Neural cell (in vitro differentiated cells): ENCODE results near the gene COL21A1. TPM values are rescaled to one million over a fixed set of nuclear protein-coding genes. Genes with fewer than 3 reads are reported as not detected.

Experiments
- H2AFZ ChIP-seq: fragments of 200-600, 300-800 bp; sonication (generic), shearing (Covaris generic); 2 replicates; pipeline ENCODE4 v1.6.0; 2014; ENCODE audit warnings: low read depth, mild to moderate bottlenecking, antibody characterized with exemption, low read length, moderate library complexity
- H3F3A ChIP-seq: fragments of 200-600 bp; shearing (Covaris generic); 2 replicates; pipeline ENCODE4 v1.6.1; 2016; ENCODE audit warnings: mild to moderate bottlenecking, moderate library complexity, mixed read lengths, antibody characterized with exemption, low read length; ENCODE audit not compliant: insufficient read depth, poor library complexity, severe bottlenecking
- H3K27ac ChIP-seq: fragments of 200-600, 300-800 bp; sonication (generic), shearing (Covaris generic); 2 replicates; pipeline ENCODE4 v1.5.1; 2014; ENCODE audit warnings: mild to moderate bottlenecking, low read length, moderate library complexity
- H3K27me3 ChIP-seq: fragments of 300-800, 200-600 bp; sonication (generic), shearing (Covaris generic); 2 replicates; pipeline ENCODE4 v1.6.0; 2014; ENCODE audit warnings: mild to moderate bottlenecking, low read depth, low read length, moderate library complexity; ENCODE audit not compliant: insufficient read depth
- H3K36me3 ChIP-seq: fragments of 300-800, 200-600 bp; sonication (generic), shearing (Covaris generic); 2 replicates; pipeline ENCODE4 v1.5.1; 2014; ENCODE audit warnings: mild to moderate bottlenecking, antibody characterized with exemption, low read length, moderate library complexity; ENCODE audit not compliant: insufficient read depth
- H3K4me2 ChIP-seq: fragments of 300-800, 200-600 bp; sonication (generic), shearing (Covaris generic); 2 replicates; pipeline ENCODE4 v1.6.0; 2014; ENCODE audit warnings: mild to moderate bottlenecking, low read length
- H3K4me3 ChIP-seq: fragments of 300-800, 200-600 bp; sonication (generic), shearing (Covaris generic); 2 replicates; pipeline ENCODE4 v1.5.1; 2014; ENCODE audit warnings: mild to moderate bottlenecking, low read length, moderate library complexity
- H3K79me2 ChIP-seq: fragments of 200-600 bp; shearing (Covaris generic); replicated peaks from 2 replicates; pipeline ENCODE4 v1.6.0; 2014; ENCODE audit warnings: mild to moderate bottlenecking, low read length, moderate library complexity; ENCODE audit not compliant: insufficient read depth
- H3K9ac ChIP-seq: fragments of 300-800, 200-600 bp; sonication (generic), shearing (Covaris generic); 2 replicates; pipeline ENCODE4 v1.6.1; 2016; ENCODE audit warnings: mild to moderate bottlenecking, low read length, mixed read lengths
- H3K9me2 ChIP-seq: fragments of 200-600 bp; shearing (Covaris generic); 2 replicates; pipeline ENCODE4 v1.6.1; 2016; ENCODE audit warnings: mild to moderate bottlenecking, low read length, mixed read lengths; ENCODE audit not compliant: insufficient read depth
- H3K9me3 ChIP-seq: fragments of 200-600, 300-800 bp; sonication (generic), shearing (Covaris generic); 2 replicates; pipeline ENCODE4 v1.6.1; 2016; ENCODE audit warnings: mild to moderate bottlenecking, mixed run types, low read length, moderate library complexity, mixed read lengths
- H4K20me1 ChIP-seq: fragments of 200-600 bp; shearing (Covaris generic); 2 replicates; pipeline ENCODE4 v1.6.1; 2016; ENCODE audit warnings: mild to moderate bottlenecking, mixed run types; ENCODE audit not compliant: insufficient read depth
- EP300 ChIP-seq: fragments of 450-650 bp; conservative IDR thresholded peaks from 2 replicates; pipeline ENCODE4 v1.6.1; 2014; ENCODE audit warnings: antibody characterized with exemption, mild to moderate bottlenecking, moderate library complexity; ENCODE audit not compliant: poor library complexity, severe bottlenecking
- EZH2 ChIP-seq: fragments of 200-600, 300-800 bp; shearing (Covaris generic), sonication (generic); IDR thresholded peaks from 2 replicates; pipeline ENCODE4 v1.6.1; 2014; ENCODE audit warnings: antibody characterized with exemption, low read length, borderline replicate concordance, mild to moderate bottlenecking; ENCODE audit not compliant: insufficient read depth, poor library complexity, severe bottlenecking
- MXI1 ChIP-seq: fragments of 450-650 bp; conservative IDR thresholded peaks from 2 replicates; pipeline ENCODE4 v1.6.1; 2014; ENCODE audit warnings: antibody characterized with exemption, mild to moderate bottlenecking; ENCODE audit not compliant: poor library complexity, severe bottlenecking
- POLR2AphosphoS5 ChIP-seq: IDR thresholded peaks from 2 replicates; pipeline ENCODE4 v1.6.1; 2012
- RAD21 ChIP-seq: fragments of 450-650 bp; conservative IDR thresholded peaks from 2 replicates; pipeline ENCODE4 v1.6.1; 2014; ENCODE audit warnings: antibody characterized with exemption, mild to moderate bottlenecking, moderate library complexity
- SMC3 ChIP-seq: fragments of 450-650 bp; conservative IDR thresholded peaks from 2 replicates; pipeline ENCODE4 v1.6.1; 2014; ENCODE audit warnings: antibody characterized with exemption, mild to moderate bottlenecking, moderate library complexity; ENCODE audit not compliant: poor library complexity
- TAF1 ChIP-seq: IDR thresholded peaks from 2 replicates; pipeline ENCODE4 v1.6.1; 2012; ENCODE audit warnings: low read depth
- polyA plus RNA-seq: library from polyadenylated mRNA; depleted of rRNA; stranded (reverse); fragments of >200 nt; gene quantifications from 2 replicates; pipeline ENCODE4 v1.2.3, GENCODE V29; 2014
- TF ChIP-seq, protein P1 (sequence below): fragments of 450-650 bp; IDR thresholded peaks from 2 replicates; pipeline ENCODE4 v1.5.1; 2014; ENCODE audit warnings: antibody characterized with exemption, mild to moderate bottlenecking, moderate library complexity; ENCODE audit not compliant: poor library complexity, severe bottlenecking
- TF ChIP-seq, protein P2 (sequence below): IDR thresholded peaks from 2 replicates; pipeline ENCODE4 v1.6.1; 2012; ENCODE audit warnings: borderline replicate concordance

The COL21A1 gene
- polyA plus RNA-seq, 1 donor from 2014 or later, result 0.25 TPM

DNA sequence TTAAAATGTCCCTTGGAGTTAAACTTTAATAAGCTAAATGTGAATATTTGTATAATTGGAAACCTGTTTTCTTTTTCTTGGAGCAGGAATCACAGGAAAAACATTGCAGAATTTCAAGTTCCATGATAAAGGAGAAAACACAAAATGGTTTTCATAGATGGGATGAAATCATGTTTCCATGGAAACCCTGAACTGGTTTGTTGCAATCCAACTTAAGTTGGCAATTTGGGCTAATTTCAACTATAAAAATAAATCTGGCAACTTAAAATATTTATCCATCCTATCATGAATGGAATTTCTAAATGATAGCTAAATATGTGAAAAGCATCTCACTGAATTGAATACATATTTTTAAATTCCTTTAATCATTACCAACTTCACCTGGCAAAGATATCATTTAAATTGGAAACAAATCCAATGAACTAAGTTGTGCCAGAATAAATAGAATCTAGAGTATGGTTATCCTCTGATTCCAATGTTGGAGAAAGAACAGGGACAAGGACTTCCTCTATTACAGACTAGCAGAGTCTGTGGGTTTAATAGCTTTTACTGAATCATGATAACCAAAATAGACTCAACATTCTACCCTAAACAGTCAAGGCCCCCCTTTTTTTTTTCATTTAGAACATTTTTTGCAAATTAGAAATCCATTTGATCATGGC is 33.2 kb downstream of the COL21A1 start:
- Histone ChIP-seq H4K20me1 (no peaks in the 10 kb centered on the region), H3K27ac (no peak overlapping the region), H3K9me2 (no peaks in the 10 kb centered on the region), H3F3A (no peaks in the 10 kb centered on the region), H3K4me3 (no peak overlapping the region), H3K9me3 (no peaks in the 10 kb centered on the region), H2AFZ (no peak overlapping the region), H3K9ac (no peak overlapping the region), H3K79me2 (no peaks in the 10 kb centered on the region), H3K36me3 (no peaks in the 10 kb centered on the region), H3K27me3 (no peaks in the 10 kb centered on the region), H3K4me2 (no peak overlapping the region)
- TF ChIP-seq TAF1, result no peak
- TF ChIP-seq, protein P1, sequence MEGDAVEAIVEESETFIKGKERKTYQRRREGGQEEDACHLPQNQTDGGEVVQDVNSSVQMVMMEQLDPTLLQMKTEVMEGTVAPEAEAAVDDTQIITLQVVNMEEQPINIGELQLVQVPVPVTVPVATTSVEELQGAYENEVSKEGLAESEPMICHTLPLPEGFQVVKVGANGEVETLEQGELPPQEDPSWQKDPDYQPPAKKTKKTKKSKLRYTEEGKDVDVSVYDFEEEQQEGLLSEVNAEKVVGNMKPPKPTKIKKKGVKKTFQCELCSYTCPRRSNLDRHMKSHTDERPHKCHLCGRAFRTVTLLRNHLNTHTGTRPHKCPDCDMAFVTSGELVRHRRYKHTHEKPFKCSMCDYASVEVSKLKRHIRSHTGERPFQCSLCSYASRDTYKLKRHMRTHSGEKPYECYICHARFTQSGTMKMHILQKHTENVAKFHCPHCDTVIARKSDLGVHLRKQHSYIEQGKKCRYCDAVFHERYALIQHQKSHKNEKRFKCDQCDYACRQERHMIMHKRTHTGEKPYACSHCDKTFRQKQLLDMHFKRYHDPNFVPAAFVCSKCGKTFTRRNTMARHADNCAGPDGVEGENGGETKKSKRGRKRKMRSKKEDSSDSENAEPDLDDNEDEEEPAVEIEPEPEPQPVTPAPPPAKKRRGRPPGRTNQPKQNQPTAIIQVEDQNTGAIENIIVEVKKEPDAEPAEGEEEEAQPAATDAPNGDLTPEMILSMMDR, result no peak
- no peak for TF ChIP-seq POLR2AphosphoS5
- no peak for TF ChIP-seq EP300
- no peak for TF ChIP-seq MXI1

DNA sequence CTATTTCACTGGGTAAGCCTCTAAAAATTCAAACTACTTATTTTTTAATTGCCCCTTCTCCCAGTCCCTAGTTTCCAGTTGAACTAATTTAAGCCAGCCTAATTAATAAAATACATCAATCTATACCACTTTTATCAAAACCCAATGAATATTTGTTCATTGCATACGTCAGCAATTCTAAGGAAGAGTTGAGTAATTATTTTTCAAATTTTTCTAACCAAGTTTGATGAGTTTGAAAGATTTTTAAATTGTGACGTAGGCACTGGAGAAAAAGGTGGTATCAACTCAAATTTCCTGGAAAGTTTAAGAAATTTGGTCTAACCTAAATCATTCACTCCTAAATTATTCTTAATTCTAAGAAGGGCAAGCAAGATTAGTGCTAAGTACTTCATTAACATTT is 35.7 kb downstream of the COL21A1 start:
- no peak overlapping the region for H3K27ac ChIP-seq
- H3K27me3 ChIP-seq, result no peaks in the 10 kb centered on the region
- TF ChIP-seq POLR2AphosphoS5 (no peak), RAD21 (no peak), SMC3 (no peak), EZH2 (no peak), TAF1 (no peak), EP300 (no peak), MXI1 (no peak)
- TF ChIP-seq, protein P2, sequence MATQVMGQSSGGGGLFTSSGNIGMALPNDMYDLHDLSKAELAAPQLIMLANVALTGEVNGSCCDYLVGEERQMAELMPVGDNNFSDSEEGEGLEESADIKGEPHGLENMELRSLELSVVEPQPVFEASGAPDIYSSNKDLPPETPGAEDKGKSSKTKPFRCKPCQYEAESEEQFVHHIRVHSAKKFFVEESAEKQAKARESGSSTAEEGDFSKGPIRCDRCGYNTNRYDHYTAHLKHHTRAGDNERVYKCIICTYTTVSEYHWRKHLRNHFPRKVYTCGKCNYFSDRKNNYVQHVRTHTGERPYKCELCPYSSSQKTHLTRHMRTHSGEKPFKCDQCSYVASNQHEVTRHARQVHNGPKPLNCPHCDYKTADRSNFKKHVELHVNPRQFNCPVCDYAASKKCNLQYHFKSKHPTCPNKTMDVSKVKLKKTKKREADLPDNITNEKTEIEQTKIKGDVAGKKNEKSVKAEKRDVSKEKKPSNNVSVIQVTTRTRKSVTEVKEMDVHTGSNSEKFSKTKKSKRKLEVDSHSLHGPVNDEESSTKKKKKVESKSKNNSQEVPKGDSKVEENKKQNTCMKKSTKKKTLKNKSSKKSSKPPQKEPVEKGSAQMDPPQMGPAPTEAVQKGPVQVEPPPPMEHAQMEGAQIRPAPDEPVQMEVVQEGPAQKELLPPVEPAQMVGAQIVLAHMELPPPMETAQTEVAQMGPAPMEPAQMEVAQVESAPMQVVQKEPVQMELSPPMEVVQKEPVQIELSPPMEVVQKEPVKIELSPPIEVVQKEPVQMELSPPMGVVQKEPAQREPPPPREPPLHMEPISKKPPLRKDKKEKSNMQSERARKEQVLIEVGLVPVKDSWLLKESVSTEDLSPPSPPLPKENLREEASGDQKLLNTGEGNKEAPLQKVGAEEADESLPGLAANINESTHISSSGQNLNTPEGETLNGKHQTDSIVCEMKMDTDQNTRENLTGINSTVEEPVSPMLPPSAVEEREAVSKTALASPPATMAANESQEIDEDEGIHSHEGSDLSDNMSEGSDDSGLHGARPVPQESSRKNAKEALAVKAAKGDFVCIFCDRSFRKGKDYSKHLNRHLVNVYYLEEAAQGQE, result no peak
- TF ChIP-seq, protein P1, result no peak
- no peaks in the 10 kb centered on the region for H3K9me3 ChIP-seq
- no peaks in the 10 kb centered on the region for H3K79me2 ChIP-seq
- no peaks in the 10 kb centered on the region for H4K20me1 ChIP-seq
- H3K9ac ChIP-seq, result no peak overlapping the region
- H3K4me3 ChIP-seq, result no peak overlapping the region
- no peaks in the 10 kb centered on the region for H3K36me3 ChIP-seq
- no peaks in the 10 kb centered on the region for H3K9me2 ChIP-seq
- H3F3A ChIP-seq, result no peaks in the 10 kb centered on the region
- no peak overlapping the region for H3K4me2 ChIP-seq
- no peak overlapping the region for H2AFZ ChIP-seq
